HuH-7 (cell line): ENCODE data around the gene KRT75.
"Not testable (repeated sequence)": the region's sequence is repeated elsewhere in the genome, so short reads cannot be mapped to it uniquely, and the experiment has no call there.

Experiments
- DNase-seq: peaks from one replicate; pipeline ENCODE4 v3.0.0; 2011; ENCODE audit warnings: low spot score

The KRT75 gene

DNA sequence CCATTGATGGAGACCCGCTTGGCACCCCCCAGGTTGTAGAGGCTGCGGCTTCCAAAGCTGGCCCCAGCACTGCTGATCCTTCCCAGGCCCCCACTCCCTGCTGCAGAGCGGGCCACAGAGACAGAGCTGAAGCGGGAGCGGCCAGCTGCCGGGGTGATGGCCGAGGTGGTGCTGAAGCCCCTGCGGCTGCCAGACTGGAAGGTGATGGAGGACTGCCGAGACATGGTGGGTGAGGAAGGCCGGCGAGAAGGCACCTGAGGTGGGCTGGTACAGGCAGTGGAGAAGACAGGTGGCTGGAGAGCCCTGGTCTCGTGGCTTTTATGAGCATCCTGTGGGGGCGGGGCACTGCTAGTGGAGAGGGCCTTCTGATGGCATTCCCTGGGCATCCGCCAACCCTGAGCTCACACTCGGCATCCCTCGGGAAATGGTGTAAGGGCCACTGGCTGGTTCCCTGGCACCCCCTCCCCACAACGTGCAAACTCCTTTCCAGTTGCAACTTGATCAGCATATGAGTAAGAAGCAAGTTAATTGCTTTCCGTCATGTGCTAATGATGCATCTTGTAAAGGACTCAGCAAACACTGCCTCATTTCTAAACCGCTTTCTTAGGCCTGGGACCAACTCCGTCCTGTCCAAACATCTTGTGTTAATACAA, at the start of gene KRT75:
Gene KRT75, minus strand, starts transcription at position 291 of the 653 bp plus-strand sequence. Its CDS starts 67 bp downstream, at position 224.
- DNase-seq, result no peak

DNA sequence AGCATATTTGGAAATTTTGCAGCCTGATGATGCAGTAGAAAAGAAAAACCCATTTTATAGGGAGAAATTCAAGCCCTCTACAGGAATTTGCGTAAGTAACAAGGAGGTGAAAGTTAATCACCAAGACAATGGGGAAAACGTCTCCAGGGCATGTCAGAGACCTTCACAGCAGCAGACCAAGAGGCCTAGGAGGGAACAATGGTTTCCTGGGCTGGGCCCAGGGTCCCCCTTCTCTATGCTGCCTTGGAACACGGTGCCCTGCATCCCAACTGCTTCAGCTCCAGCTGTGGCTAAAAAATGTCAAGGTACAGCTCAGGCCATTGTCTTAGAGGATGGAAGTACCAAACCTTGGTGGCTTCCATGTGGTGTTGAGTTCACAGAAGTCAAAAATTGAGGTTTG, 45.9 kb upstream of the KRT75 start:
- DNase-seq, result no peak

DNA sequence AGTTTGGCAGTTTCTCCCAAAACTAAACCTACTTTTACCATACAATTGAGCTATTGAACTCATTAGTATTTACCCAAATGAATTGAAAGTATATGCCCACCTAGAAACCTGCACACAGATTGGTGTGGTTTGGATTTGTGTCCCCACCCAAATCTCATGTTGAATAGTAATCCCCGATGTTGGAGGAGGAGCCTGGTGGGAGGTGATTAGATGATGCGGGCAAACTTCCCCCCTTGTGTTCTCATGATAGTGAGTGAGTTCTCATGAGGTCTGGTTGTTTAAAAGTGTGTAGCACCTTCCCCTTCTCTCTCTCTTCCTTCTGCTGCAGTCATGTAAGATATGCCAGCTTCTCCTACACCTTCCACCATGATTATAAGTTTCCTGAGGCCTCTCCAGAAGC, 43.5 kb upstream of the KRT75 start:
- DNase-seq, result no peak

- DNase-seq, result no peak
These were observed 40.0 kb upstream of the KRT75 start for GRCh38 chr12:52474212-52474611.

- no peak for DNase-seq
These were observed 39.6 kb upstream of the KRT75 start, which contains the start of gene KRT6C for GRCh38 chr12:52473768-52474167. KRT6C (minus strand) TSS chr12:52473805; CDS start chr12:52473737, 68 bp downstream.

DNA sequence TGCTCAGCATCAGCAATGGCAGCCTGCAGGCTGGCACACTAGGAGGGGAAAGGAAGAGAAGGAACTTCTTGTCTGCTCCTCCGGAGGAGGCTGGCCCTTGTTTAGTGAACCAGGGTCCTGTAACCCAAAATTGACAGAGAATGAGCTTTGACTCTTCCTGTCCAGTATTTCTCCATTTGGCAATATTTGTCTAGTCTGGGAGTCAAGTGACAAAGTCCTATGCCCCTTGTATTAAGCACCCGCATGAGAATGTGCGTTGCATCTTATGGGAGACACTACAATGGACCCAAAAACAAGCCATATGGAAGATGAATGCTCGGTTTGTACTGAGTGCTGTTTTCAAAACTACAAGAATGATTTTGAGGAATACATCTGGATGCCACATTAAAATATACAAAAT, 35.7 kb upstream of the KRT75 start:
- DNase-seq, result no peak

DNA sequence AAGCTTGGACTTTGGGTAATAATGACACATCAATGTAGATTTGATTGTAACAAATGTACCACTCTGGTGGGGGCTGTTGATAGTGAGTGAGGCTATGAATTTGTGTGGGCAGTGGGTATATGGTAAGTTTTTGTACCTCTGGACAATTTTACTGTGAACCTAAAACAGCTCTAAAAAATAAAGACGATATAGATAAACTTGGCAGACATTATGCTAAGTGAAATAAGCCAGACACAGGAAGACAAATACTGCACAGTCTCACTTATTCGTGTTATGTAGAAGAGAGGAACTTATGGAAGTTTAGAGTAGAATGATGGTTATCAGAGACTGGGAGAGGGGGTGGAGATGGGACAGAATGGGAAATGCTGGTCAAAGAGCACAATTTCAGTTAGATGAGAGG, 30.7 kb upstream of the KRT75 start:
- DNase-seq, result no peak

DNA sequence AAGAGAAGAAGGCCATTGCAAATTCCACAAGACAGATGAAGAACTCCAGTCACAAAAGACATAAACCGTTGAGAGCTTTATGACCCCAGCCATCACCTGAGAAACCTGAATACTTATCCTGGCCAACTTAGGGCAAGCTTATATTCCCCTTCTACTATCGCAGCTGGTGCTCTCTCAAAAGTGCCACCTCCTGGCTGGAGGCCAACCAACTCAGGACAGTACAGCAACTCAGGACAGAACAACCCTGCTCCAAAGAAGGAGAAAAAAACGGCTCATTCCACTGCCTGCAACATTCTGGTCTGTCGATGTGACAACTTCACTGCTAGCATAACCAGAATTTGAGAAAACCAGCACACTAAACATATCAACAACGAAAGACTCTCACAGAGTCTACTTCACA, 27.5 kb upstream of the KRT75 start:
- no peak for DNase-seq

DNA sequence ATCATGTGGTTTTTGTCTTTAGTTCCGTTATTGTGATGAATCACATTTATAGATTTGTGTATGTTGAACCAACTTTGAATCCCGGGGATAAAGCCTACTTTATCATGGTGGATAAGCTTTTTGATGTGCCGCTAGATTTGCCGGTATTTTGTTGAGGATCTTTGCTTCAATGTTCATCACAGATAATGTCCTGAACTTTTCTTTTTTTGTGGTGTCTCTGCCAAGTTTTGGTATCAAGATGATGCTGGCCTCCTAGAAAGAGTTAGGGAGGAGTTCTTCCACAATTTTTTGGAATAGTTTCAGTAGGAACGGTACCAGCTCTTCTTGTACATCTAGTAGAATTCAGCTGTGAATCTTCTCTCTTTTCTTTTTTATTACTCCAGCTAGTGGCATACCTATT, 24.7 kb upstream of the KRT75 start:
- DNase-seq, result no peak

DNA sequence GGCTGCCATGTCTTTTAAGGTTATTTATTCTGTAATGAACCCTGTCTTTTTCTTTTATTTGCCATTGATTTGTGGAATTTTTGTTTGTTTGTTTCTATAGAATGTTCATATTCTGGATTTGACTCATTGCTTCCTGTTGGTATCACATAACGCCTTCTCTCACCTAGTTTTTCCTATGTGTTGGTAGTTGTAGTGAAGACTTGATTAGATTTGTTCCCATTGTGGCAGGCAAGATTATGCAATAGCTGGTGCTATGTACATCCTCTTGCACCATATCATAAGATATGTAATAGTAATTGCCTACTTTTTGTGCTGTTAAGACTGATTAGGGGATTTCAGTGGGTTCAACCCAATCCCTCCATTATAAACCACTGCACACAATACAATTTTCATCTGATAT, 21.6 kb upstream of the KRT75 start:
- DNase-seq, result no peak

DNA sequence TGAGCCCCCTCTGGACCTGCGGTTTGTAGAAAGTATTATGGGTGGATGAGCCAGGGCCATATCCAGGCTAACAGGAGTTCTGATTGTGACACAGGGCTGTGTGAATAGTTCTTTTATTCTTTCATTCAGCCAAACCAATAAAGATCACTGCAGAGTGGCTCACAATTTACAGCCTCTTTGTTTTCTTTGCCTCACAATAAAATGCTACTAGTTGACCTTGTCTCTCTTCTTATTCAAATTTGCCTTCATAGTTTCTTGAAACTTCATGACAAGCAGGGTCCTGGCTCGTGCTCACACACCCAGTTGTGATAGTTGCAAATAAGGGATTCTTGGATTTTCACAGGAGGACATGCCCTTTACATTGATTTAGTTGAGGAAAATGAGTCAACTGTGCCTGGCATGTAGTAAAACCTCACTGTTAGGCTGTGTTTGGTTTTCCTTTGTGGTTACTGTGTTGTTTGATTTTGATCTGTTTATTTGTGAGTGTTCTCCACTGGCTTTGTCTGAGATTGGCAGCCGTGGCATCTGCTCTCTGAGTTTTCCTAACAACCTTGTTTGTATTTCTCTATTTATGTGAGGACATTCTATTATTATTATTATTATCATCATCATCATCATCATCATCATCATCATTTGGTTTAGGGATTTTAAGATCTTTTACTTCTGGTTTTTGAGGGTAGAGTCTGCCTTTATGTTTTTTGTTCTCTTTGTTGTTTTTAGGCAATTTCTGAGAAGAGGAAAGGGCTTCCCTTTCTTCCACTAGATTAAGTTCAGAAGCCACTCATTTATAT, 20.4 kb upstream of the KRT75 start:
- no peak for DNase-seq

- DNase-seq, result no peak
These were observed 17.9 kb upstream of the KRT75 start, which contains the start of gene KRT6B for GRCh38 chr12:52452101-52452500. KRT6B (minus strand) TSS chr12:52452146; CDS start chr12:52452078, 68 bp downstream.

DNA sequence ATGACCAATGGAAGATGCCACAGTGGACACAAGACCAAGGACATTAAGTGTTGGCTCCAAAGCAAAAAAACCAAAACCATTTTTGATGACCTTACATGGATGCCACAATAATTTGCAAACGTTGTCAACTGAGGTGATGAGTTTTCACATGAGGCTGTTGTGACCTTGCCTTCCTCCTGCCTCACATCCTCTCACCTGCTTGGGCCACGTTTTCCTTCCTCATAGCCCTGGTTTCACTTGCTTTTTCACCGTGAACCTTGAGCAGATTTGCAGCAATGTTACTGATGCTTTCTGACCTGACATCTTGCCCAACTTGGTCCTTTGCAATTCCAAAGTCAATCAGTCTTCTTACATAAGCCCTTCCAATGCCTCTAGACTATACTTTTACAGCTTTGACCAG, 14.1 kb upstream of the KRT75 start:
- no peak for DNase-seq

DNA sequence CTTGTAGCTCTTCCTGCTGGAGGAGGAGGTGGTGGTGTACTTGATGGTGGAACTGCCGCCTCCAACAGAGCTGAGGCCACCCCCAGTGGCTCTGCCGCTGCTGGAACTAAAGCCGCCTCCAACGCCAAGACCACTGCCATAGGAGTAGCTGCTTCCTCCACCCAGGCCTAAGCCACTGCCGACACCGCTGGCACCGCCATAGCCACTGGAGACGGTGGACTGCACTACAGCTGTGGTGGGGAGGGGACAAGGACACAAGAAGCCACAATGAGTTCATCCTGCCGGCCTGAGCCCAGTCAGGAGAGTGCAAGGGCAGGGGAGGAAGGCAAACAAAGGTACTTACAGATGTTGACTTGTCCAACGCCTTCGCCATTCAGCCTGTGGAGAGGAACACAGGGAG, 13.0 kb upstream of the KRT75 start:
- not testable (repeated sequence) for DNase-seq

- no peak for DNase-seq
These were observed 12.3 kb upstream of the KRT75 start for GRCh38 chr12:52446367-52447045.

- no peak for DNase-seq
These were observed 11.7 kb upstream of the KRT75 start for GRCh38 chr12:52445876-52446275.

DNA sequence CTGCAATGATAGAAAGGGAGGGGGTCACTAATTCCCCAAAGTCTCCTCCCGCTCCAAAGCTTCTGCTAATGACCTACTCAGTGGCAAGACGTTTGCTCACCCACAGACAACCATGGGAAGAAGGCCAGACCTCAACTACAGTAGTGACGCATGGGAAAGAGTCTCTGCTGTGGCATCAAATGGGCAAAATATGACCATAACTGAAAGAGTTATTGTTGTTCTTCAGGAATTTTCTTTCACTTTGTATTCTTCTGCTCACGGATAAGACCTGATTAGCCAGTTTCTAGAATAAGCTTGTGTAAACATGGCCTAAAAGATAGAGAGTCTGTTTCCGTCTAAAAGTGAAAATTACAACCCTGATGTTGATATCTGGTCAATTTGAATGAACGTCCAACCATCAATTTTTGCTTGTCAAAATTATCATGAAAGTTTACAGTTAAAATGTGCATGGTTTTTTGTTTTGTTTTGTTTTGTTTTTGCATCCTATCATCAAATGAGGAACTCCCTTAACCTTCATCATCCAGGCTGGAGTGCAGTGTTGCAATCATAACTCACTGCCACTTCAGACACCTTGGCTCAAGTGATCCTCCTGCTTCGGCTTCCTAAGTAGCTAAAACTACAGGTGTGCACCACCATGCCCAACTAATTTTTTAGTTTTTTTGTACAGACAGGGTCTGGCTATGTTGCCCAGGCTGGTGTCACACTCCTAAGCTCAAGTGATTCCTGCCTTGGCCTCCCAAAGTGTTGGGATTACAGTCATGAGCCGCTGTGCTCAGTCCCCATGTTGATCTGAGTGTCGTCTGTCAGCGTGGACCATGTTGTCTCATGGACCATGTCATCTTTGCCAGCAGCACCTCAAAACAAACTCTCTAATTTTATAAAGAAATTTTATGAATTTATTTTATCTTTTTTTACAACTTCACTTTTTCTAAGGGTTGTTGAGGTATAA, 10.8 kb upstream of the KRT75 start:
- no peak for DNase-seq

DNA sequence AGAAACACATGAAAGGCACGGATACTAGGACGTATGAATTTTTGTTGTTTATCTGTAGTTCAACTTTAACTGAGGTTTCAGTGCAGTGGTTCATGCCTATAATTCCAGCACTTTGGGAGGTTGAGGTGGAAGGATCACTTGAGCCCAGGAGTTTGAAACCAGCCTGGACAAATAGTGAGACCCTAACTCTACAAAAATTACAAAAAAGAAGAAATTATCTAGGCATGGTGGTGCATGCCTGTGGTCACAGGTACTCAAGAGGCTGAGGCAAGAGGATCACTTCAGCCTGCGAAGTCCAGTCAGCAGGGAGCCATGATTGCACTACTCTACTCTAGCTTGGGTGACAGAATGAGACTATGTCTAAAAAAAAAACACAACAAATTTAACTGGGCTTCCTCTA, 9.8 kb upstream of the KRT75 start:
- DNase-seq, result no peak

- DNase-seq, result no peak
These were observed 8.5 kb upstream of the KRT75 start for GRCh38 chr12:52442600-52443061.

- no peak for DNase-seq
These were observed 7.2 kb upstream of the KRT75 start for GRCh38 chr12:52441320-52441911.

DNA sequence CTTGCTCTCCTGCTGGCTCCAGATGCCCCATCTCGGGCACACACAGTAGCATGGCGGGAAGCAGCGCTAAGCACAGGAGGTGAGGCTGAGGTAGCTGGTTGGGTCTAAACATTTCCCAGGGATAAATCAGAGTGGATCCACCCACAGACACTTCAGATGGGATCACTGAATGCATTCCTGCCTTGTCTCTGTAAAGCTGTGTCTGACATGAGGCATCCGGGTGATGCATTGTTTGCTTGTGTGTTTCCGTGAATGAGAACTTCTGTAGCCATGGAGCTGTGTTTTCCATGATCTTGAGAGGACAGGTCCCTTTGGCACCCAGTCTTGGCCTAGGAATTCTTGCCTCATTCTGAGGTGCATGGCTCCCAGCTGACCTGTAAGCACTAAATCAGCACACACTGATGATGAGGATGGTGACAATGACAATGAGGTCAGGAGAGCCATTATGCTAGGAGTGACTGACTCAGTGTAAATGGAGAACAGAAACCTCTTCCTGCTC, 6.7 kb upstream of the KRT75 start:
- DNase-seq, result no peak
